Vagina (tissue), 2 donors: ENCODE data around the gene OLIG3. TPM values are rescaled to one million over a fixed set of nuclear protein-coding genes. Genes with fewer than 3 reads are reported as not detected.

Experiments
- DNase-seq, 2 donors: peaks; one replicate each; pipeline ENCODE4 v3.0.0-alpha.2; 2017; ENCODE audit errors: extremely low spot score in 2 of 2
- H3K27ac ChIP-seq: fragments of 200-600 bp; sonication (generic); one replicate; pipeline ENCODE4 v1.5.1; 2019
- H3K27me3 ChIP-seq: fragments of 200-600 bp; sonication (generic); one replicate; pipeline ENCODE4 v1.5.1; 2019
- H3K36me3 ChIP-seq, 2 donors: fragments of 200-600 bp; sonication (generic); one replicate each; pipeline ENCODE4 v1.5.1; 2017 to 2019
- H3K4me1 ChIP-seq: fragments of 200-600 bp; sonication (generic); one replicate; pipeline ENCODE4 v1.5.1; 2019
- H3K4me3 ChIP-seq, 2 donors: fragments of 200-600 bp; sonication (generic); 1 replicate in 1 of 2; 2 replicates in 1 of 2; pipeline ENCODE4 v1.5.1; 2016 to 2019
- H3K9me3 ChIP-seq: fragments of 200-600 bp; sonication (generic); one replicate; pipeline ENCODE4 v1.5.1; 2019
- POLR2A ChIP-seq, 2 donors: fragments of 450-650 bp; IDR thresholded peaks; one replicate each; pipeline ENCODE4 v1.6.1; 2017; ENCODE audit warnings: antibody characterized with exemption in 2 of 2, mild to moderate bottlenecking in 2 of 2, moderate library complexity in 2 of 2
- POLR2AphosphoS5 ChIP-seq, 2 donors: sonication (generic); formaldehyde crosslinking; IDR thresholded peaks; one replicate each; pipeline ENCODE4 v1.9.0; 2017; ENCODE audit warnings: antibody characterized with exemption in 2 of 2, mild to moderate bottlenecking in 2 of 2, low read depth in 1 of 2; ENCODE audit not compliant: insufficient read depth in 1 of 2
- intact Hi-C: fragments of 100-400 bp; cut with DNase I; formaldehyde crosslinking; loops from one replicate; pipeline ENCODE4 v1.15.1; 2023
- total RNA-seq: library from RNA; depleted of rRNA; stranded (reverse); fragments of >200 nt; gene quantifications from one replicate; pipeline ENCODE4 v1.2.3, GENCODE V29; 2016
- TF ChIP-seq, protein P1 (sequence below), 3 experiments: fragments of 450-650 bp in 2 of 3; fragments of 200-600 bp in 1 of 3; sonication (generic) in 1 of 3; IDR thresholded peaks; one replicate each; pipeline ENCODE4 v1.5.1; 2017 to 2019; ENCODE audit warnings: antibody characterized with exemption in 3 of 3, mild to moderate bottlenecking in 2 of 3, moderate library complexity in 2 of 3

Gene OLIG3
- total RNA-seq, 1 donor from 2014 or later: not detected

DNA sequence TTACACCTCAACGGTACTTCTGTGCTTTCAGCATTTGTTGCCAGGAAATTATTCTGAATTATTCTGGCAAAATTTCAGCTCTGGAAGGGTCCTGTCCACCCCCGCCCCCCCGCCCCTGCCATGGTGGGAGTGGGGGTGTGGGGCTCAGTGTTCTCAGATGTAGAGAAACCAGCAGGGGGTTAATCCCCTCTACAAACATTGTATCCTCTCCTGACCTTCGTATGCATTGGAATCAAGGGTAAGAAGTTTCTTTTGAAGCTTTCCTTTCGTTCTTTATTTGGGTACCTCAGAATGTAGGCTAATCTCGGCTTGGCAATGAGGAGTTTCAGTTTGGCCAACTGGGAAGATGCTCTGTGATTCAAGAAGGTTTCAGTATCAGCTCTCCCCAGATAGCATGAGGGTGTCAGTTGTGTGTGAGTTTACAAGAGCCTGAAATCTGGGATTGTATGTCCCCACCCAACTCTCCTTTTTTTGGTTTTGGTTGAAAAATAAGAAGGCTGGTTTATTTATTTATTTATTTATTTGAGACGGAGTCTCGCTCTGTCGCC, 25.5 kb upstream of the OLIG3 start:
- TF ChIP-seq POLR2A (IDR thresholded peaks at IDR 0.05): no peak
- TF ChIP-seq POLR2AphosphoS5 (IDR thresholded peaks at IDR 0.05; ENCODE audit: insufficient read depth in 1 of 2, low read depth in 1 of 2): no peak
- TF ChIP-seq, protein P1, sequence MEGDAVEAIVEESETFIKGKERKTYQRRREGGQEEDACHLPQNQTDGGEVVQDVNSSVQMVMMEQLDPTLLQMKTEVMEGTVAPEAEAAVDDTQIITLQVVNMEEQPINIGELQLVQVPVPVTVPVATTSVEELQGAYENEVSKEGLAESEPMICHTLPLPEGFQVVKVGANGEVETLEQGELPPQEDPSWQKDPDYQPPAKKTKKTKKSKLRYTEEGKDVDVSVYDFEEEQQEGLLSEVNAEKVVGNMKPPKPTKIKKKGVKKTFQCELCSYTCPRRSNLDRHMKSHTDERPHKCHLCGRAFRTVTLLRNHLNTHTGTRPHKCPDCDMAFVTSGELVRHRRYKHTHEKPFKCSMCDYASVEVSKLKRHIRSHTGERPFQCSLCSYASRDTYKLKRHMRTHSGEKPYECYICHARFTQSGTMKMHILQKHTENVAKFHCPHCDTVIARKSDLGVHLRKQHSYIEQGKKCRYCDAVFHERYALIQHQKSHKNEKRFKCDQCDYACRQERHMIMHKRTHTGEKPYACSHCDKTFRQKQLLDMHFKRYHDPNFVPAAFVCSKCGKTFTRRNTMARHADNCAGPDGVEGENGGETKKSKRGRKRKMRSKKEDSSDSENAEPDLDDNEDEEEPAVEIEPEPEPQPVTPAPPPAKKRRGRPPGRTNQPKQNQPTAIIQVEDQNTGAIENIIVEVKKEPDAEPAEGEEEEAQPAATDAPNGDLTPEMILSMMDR (IDR thresholded peaks at IDR 0.05): no peak
- no peaks in the 10 kb centered on the region for H3K4me1 ChIP-seq
- no peak overlapping the region for H3K4me3 ChIP-seq
- H3K36me3 ChIP-seq: no peaks in the 10 kb centered on the region
- intact Hi-C loops: no loop called here
- H3K27ac ChIP-seq: no peak overlapping the region
- no peaks in the 10 kb centered on the region for H3K27me3 ChIP-seq
- no peak for DNase-seq
- H3K9me3 ChIP-seq: no peaks in the 10 kb centered on the region

DNA sequence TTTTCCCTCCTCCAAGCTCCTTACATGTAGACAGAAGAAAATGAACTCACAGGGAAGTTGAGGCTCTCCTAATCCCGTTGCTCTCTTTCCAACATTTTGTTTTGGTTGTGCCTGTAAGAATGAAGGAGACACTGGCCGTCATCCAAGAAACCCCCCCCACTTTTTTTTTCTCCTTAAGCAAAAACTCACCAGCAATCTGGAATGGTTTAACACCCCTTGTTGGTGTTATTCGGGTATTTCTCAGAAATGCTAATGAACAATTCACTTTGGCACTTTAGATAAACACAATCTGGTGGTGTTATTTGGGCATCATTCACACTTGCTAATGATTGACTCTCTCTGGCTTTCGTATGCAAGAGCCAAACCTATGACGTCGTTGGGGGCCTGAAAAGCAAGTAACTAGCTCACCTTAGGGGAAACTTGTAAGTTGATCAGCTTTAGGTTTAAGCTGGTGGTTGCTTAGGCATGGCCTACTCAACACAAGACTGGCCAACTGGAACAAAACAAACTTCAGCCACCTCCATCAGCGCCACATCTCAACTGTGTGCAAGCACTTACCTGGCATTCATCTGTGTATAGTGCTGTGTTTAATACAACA, 24.3 kb upstream of the OLIG3 start:
- no peaks in the 10 kb centered on the region for H3K36me3 ChIP-seq
- no peak for DNase-seq
- H3K4me3 ChIP-seq: no peak overlapping the region
- H3K4me1 ChIP-seq: no peaks in the 10 kb centered on the region
- H3K27me3 ChIP-seq: no peaks in the 10 kb centered on the region
- H3K9me3 ChIP-seq: no peaks in the 10 kb centered on the region
- intact Hi-C loops: no loop called here
- no peak for TF ChIP-seq POLR2AphosphoS5 (IDR thresholded peaks at IDR 0.05; ENCODE audit: insufficient read depth in 1 of 2, low read depth in 1 of 2)
- TF ChIP-seq, protein P1 (IDR thresholded peaks at IDR 0.05): no peak
- TF ChIP-seq POLR2A (IDR thresholded peaks at IDR 0.05): no peak
- H3K27ac ChIP-seq: no peak overlapping the region

DNA sequence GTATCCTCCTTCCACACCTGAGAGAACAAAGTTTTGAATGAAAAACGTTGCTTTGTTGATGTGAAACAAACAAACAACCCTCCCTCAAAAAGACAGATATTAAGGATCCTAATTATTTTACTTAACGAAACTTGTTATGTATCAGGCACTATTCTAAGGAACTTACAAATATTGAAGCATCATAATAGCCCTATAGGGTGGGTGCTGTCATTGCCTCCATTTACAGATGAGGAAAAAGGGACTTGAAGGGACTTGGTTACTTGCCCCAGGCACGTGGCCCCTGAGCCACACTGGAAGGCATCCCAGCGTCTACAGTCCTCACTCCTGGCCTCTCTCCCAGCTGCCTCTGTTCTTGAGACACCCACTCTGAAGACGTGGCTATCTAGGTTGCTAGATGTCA, 20.2 kb upstream of the OLIG3 start:
- intact Hi-C loops: loop anchor here (5.0 kb wide), 1 partner anchor 422 kb away; no protein-coding TSS in a partner anchor
- Histone ChIP-seq H3K4me1 (no peaks in the 10 kb centered on the region), H3K27ac (no peak overlapping the region), H3K27me3 (no peaks in the 10 kb centered on the region), H3K9me3 (no peaks in the 10 kb centered on the region), H3K4me3 (no peak overlapping the region), H3K36me3 (no peaks in the 10 kb centered on the region)
- no peak for DNase-seq
- no peak for TF ChIP-seq POLR2A (IDR thresholded peaks at IDR 0.05)
- TF ChIP-seq POLR2AphosphoS5 (IDR thresholded peaks at IDR 0.05; ENCODE audit: insufficient read depth in 1 of 2, low read depth in 1 of 2): no peak
- TF ChIP-seq, protein P1 (IDR thresholded peaks at IDR 0.05): no peak

DNA sequence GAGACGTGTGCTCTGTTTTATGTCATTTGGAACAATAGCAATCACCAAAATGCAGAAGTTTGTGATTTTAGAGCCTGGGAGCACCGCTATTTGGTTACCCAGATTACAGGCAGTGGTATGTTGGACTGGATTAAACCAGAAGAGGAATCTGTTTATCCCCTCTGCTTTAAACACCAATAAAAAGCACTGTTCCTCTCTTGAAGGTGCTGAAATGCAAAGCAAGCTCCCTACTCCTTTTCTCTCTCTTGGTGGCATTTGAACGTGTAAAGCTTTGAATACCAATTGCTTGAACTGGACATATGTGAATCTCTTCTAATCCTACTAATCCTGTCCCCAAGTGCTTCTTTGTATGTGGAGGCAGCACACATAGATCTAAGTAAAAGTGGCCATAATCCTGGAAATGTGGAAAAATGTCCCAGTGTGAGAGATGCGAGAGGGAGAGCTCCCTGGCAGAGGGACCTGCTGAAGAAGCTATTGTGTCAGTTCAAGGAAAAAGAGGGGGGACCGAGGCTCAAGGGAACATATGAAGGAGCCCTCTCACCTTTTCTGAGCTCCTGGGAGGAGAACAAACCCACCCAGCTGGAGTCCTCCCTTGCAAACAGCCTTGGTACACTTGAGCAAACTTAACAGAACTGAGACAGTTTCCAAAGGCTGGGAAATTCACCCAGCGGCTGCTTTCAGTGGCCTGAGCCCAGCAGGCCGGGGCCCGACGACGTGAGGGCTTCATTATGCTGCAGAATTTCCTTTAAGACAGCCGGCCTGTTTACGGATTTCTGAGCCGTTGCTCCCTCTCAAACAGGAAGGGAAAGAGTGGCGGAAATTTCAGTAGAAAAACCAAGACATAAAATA, 18.8 kb upstream of the OLIG3 start:
- H3K4me1 ChIP-seq: no peaks in the 10 kb centered on the region
- no peaks in the 10 kb centered on the region for H3K9me3 ChIP-seq
- intact Hi-C loops: loop anchor here (5.0 kb wide), 1 partner anchor 421 kb away; no protein-coding TSS in a partner anchor
- TF ChIP-seq POLR2AphosphoS5 (IDR thresholded peaks at IDR 0.05; ENCODE audit: insufficient read depth in 1 of 2, low read depth in 1 of 2) (no peak), POLR2A (IDR thresholded peaks at IDR 0.05) (no peak)
- TF ChIP-seq, protein P1 (IDR thresholded peaks at IDR 0.05): no peak
- H3K4me3 ChIP-seq: no peak overlapping the region
- no peaks in the 10 kb centered on the region for H3K27me3 ChIP-seq
- H3K27ac ChIP-seq: no peak overlapping the region
- no peaks in the 10 kb centered on the region for H3K36me3 ChIP-seq
- no peak for DNase-seq
